NCI-H446 treated with DMSO at 0.1 percent for 48 hours (cell line): Measurements from ENCODE around the gene TICAM2.
A peak's percentile ranks its signal among the peaks of the same experiment; 100 is the strongest.

ENCODE experiments used
- DNase-seq: peaks from one replicate; lab custom pipeline; 2025; lab: John Stamatoyannopoulos, UW

Gene TICAM2

GRCh38 chr5:115607935-115608334 lies 5.7 kb upstream of the TICAM2 start:
- DNase-seq = no peak

DNA sequence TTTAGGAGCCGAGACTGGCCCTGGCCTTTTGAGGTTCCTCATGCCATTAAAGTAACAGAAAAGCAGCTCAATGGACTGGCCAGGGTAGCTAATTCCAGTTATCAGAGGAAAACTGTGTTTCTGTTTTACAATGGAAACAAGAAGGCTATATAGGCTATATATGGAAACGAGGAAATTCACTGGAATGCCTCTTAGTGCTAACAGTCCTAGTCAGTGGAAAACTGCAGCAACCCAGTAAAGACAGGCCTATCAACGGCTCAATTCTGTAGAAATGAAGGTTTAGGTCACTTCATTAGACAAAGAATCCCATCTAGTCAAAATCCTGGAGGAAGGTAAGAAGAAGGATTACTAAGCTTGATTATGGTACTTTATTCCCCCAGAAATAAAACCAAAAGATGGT lies 3.2 kb upstream of the TICAM2 start:
- no peak for DNase-seq

- no peak for DNase-seq
Measured at GRCh38 chr5:115602591-115603125, 379 bp upstream of the TICAM2 start.

- DNase-seq = no peak
Measured at GRCh38 chr5:115600766-115601165, 1.5 kb downstream of the TICAM2 start.

DNA sequence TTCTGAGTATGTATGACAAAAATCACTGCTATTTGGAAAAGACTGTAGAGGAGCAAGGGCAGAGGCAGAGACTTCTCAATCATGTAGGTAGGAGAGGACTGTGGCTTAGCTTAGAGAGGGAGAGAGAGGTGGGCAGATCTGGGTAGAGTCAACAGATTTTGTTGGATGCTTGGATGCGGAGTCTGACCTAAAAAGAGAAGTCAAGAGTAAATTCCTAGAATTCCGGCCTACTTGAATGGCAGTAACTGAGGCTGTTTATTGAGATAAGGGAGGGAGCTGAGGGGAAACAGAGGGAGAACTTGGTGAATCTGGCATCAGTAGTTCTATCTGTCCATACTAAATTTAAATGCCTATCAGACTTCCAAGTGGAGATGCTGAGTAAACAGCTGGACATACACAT lies 2.4 kb downstream of the TICAM2 start:
- DNase-seq = no peak

- no peak for DNase-seq
Measured at GRCh38 chr5:115599502-115599901, 2.8 kb downstream of the TICAM2 start.

- peak; percentile 37 for DNase-seq
Measured at GRCh38 chr5:115594128-115595047, 7.9 kb downstream of the TICAM2 start.

- DNase-seq = peak; percentile 51
Measured at GRCh38 chr5:115589043-115589442, 13.2 kb downstream of the TICAM2 start.

- DNase-seq = peak; percentile 67
Measured at GRCh38 chr5:115588640-115589039, 13.6 kb downstream of the TICAM2 start.

DNA sequence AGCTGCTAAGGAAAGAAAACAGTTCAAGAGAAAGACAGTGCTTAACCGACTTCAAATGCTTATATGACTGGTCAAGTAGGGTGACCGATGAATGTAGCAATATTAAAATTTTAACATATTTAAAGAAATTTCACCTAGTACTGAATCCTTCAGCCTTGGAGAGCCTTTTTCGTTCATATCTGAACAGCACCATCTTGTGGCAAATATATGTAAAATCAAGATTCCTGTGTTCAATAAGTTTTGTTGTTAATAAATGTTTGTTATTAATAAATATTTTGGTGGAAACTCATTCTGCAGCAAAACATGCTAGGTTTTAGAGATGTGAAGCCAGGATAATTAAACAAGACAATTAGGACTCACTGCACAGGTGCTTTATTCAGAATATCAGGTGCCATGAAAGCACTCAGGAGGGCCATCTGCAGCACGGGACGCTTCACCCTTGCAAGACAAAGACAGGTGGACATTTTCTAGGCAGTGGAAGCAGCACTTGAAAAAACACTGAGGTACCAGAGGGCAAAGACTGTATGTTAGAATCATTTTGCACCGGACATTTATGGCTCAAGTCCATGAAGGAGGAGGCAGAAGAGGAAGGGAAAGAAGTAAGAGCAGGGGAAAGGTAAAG lies 15.6 kb downstream of the TICAM2 start:
- peak; percentile 27 for DNase-seq

DNA sequence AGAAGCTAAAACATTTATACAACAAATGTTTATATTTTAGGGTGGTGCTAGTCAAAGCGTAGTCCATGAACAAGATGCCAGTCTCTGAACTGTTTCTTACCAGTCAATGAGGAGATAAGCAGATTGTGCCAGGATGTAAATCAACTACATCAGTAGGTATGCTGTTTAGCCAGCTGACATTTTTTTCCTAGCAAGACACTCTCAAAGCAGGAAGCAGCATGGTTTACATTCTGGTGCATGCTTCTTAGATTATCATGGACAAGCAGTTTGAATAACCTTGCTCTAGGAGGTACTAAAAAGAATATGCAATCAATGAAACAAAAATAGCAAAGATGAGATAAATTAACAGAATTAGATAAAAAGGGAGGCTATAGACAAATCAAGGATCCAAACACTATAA lies 17.0 kb downstream of the TICAM2 start:
- no peak for DNase-seq

DNA sequence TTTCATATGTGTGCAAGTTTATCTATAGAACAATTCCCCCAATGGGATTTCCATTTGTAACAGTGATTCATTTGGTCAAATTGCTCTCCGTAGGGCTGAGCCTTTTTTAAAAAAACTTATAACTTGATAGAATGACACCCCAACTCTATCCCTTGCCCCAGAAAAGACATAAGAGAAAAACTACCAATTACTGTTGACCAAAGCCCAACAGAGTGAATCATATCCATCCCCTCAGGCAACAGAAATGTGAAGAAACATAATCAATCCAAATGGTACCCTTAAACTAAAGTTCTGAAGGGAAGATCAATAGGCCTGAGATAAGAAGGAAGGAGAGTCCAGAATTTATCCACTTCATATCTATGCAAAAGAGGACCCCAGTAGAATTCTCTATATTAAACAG lies 17.8 kb downstream of the TICAM2 start:
- no peak for DNase-seq

DNA sequence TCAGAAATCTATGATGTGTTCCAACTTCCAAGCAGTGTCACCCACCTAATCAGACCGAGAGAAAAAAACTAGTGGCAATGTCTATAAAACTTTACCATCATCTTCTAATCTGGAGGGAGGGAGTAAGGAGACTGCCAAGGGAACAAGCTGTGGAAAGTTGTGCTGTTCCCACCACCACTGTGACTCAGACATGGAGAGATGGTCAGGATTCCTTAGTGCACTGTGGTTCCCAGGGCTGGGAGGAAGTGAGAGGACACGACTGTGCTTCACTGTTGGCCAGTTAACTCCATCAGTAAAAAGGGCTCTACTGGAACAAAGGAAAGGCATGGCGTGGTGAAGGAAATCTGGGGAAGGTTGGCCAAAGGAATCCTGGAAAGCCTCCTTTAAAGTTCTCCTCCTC lies 18.8 kb downstream of the TICAM2 start:
- no peak for DNase-seq

GRCh38 chr5:115580941-115581340 lies 21.3 kb downstream of the TICAM2 start:
- DNase-seq = no peak

DNA sequence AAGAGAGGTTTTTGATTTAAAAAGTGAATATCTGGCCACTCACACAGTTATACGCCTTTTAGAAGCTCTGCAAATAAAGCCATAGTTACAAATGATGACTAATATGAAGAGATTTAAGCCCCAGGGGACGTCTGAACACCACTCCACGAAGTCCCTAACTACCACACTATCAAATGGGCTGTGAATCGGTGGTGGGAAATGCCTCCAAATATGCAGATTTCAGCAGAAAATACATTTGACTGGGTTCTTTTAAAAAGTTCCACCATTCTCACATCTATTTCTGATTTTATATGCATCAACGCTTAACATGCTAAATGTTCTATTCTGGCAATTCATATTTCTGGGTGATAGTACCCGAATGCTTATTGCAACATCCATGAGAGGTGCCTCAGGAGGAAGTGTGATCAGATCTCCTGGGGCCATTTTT lies 22.5 kb downstream of the TICAM2 start:
- no peak for DNase-seq

DNA sequence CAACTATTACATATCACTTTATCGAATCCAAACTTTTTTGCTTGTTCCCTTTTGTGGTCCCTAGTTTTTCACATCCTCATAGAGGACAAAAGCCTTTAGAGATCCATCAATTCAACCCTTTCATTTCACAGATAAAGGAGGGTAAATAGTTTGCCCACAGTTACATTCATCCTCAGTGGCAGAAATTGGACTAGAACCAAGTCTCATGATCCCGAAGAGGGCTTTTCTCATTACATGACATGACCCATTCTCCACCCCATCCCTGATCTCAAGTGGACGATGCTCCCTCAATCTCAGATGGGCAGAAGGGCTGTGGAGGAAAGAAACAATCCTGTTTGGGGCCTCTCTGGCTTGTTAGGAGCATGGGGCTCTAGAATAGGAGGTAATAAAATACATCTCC lies 23.1 kb downstream of the TICAM2 start:
- DNase-seq = no peak

DNA sequence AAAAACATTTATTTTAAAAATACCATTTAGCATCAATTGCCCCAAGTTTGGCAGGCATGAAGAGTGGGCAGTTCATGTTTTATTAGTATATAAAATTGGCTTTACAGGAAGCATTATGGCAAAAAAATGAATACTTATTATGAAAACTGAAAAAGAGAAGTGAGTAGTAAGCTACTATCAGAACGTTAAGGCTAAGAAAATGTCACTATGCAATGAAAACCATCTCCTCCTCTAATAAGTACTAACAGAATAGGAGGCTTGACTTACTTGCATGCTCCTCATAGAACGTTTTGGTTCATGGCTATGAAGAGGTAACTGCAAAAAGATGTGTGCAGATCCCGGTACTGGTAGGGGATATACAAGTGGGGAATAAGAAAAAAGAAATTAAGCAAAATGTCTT lies 23.6 kb downstream of the TICAM2 start:
- DNase-seq = no peak

DNA sequence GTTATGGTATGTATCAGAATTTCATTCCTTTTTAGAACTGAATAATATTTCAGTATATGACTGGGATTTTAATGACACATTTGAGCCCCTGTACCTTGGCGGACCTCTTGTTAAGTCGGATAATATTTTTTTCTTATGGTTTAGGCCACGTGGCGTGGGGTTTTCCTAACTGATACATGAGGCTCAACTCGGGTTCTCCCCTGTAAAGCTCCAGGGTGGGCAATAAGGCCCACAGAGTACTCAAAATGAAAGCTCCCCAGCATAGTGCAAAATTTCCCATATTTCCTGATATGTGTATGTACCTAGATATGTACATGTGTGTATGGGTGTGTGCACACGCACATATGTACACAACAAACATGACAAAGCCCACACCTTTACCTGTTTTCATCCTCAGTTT lies 24.5 kb downstream of the TICAM2 start:
- no peak for DNase-seq

DNA sequence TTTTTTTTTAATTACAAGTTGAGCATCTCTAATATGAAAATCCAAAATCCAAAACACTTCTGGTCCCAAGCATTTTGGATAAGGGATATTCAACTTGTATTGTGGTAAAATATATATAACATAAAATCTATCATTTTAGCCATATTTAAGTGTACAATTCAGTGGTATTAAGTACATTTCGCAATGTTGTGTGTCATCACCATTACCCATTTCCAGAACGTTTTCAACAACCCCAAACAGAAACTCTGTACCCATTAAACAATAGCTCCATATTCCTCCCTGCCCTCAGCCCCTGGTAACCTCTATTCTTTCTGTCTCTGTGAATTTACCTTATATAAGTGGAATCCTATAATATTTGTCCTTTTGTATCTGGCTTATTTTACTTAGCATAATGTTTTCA lies 24.9 kb downstream of the TICAM2 start:
- DNase-seq = no peak

DNA sequence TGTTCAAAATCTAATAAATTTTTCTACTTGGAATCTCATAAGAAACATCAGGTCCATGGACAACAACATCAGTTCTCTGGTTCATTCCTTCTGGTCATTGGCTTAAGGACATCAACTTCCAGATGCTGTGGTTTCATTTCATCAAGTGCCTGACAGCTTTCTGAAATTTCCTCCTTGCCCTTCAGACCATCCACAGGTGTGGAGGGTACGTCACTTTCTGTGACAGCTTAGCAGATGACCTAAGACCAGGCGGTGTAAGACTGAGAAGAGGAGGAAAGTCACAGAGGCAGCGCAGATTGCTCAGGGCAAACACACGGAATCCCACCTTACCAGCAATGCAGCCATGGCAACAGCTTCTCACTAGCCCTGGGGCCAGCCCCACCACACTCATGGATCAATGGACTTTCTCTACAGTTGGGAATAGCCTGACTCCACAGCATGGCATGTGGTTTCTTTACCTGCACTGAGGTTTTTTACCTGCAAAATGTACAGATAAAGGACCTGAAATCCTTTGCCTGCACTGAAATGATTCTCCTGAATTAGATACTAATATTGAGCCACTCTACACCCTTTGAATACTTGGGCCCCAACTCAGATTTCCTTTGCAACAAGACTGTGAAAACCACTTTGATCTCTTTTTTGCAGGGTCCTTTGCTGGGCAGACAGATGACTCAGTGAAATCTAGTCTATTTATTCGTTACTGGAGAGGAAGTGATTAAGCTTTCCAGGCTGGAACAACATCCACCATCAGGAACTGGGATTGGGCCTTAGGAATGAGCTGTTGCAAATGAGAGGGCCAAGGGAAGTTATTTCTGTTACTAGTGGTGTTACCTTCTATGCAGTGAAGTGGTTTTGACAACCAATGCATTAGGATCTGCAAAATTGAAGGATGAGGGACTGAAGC lies 26.9 kb downstream of the TICAM2 start:
- no peak for DNase-seq

DNA sequence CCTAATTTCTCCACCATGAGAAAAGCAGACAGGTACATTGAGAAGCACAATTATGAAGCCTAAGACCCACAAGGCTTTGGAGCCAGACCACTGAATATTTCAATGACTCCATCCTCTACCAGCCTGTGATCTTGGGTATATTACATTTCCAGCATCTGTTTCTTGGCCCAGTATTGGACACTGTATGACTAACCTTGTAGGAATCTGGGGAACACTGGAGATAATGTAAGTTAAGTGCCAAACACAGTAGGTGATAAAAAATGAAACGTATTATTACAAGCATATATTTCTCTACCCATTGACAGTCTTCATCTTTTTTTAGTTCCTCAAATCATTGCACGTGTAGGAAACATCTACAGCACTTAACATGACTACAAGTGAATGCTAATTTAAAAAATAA lies 29.1 kb downstream of the TICAM2 start:
- DNase-seq = peak; percentile 24

- peak; percentile 46 for DNase-seq
Measured at GRCh38 chr5:115571441-115571878, 30.8 kb downstream of the TICAM2 start.
